Uterus (tissue), 4 donors: ENCODE results near the gene TAC3. TPM values are rescaled to one million over a fixed set of nuclear protein-coding genes. Genes with fewer than 3 reads are reported as not detected.

Source experiments
- total RNA-seq, 4 donors: library from RNA; depleted of rRNA in 3 of 4; stranded (reverse); fragments of >200 nt in 3 of 4; gene quantifications; one replicate each; pipeline versions ENCODE4 v1.1.0 to v1.2.4, GENCODE V29; 2014 to 2023
- donor health status: DM: yes; HTN: yes; CAD: no.

TAC3 gene
- total RNA-seq, 4 donors from 2014 or later, result not detected

Other genes with a start within 250 kb of the TAC3 start
- under 1 TPM in 2 of 4 donors, not detected in 2; 0.26 to 0.49 TPM for gene SDR9C7, start 82.1 kb downstream of the TAC3 start, total RNA-seq
- gene RDH16, start 58.9 kb downstream of the TAC3 start, total RNA-seq, result 1 to 10 TPM in 3 of 4 donors, under 1 TPM in 1; 0.29 to 2.1 (median 1.3) TPM
- 10 to 100 TPM in 2 of 4 donors, 1 to 10 TPM in 2; 7.6 to 13.0 (median 10.9) TPM for gene ZBTB39, start 10.0 kb downstream of the TAC3 start, total RNA-seq
- gene MYO1A, start 33.6 kb upstream of the TAC3 start, total RNA-seq, result 1 to 10 TPM in 1 of 4 donors, under 1 TPM in 1, not detected in 2; 0.59 to 1.3 TPM
- 10 to 100 TPM in 2 of 4 donors, 1 to 10 TPM in 2; 1.5 to 18.0 (median 9.9) TPM for gene NEMP1, start 62.3 kb upstream of the TAC3 start, total RNA-seq
- gene NAB2, start 72.6 kb upstream of the TAC3 start, total RNA-seq, result 10 to 100 TPM in 3 of 4 donors, 1 to 10 TPM in 1; 9.1 to 85.8 (median 33.9) TPM
- gene STAT6, start 94.8 kb upstream of the TAC3 start, total RNA-seq, result 100 to 1,000 TPM in 2 of 4 donors, 10 to 100 TPM in 2; 62.5 to 242 (median 94.3) TPM
- 100 to 1,000 TPM; 164 to 507 (median 318) TPM for gene LRP1, start 112.0 kb upstream of the TAC3 start, total RNA-seq
- not detected for gene LRP1-AS, start 131.1 kb upstream of the TAC3 start, total RNA-seq
- gene NXPH4, start 200.3 kb upstream of the TAC3 start, total RNA-seq, result 1 to 10 TPM in 1 of 4 donors, not detected in 3; 6.3 TPM
- 100 to 1,000 TPM in 1 of 4 donors, 10 to 100 TPM in 3; 12.4 to 128 (median 35.3) TPM for gene SHMT2, start 213.2 kb upstream of the TAC3 start, total RNA-seq
- gene STAC3, start 234.7 kb upstream of the TAC3 start, total RNA-seq, result 1 to 10 TPM in 2 of 4 donors, not detected in 2; 1.0 to 2.8 TPM